ENCODE results near the gene PLA2G7. TPM values are rescaled to one million over a fixed set of nuclear protein-coding genes. Genes with fewer than 3 reads are reported as not detected.

PLA2G7 gene
- total RNA-seq, 1 donor from 2014 or later, result 0.48 TPM

- TF ChIP-seq EZH2 (IDR thresholded peaks at IDR 0.05; ENCODE audit: insufficient read depth, low read length), result no peak
- no peak for TF ChIP-seq CTCF (IDR thresholded peaks at IDR 0.05; ENCODE audit: insufficient read depth, low read depth, low read length)
- no peaks in the 10 kb centered on the region for H3K4me1 ChIP-seq (ENCODE audit: insufficient read depth, low read length)
- H3K9ac ChIP-seq (ENCODE audit: low read length), result no peak overlapping the region
- Mint-ChIP-seq H3K27me3 (ENCODE audit: low read depth, unreplicated experiment) (peaks cover 15% of the 10 kb centered on the region), H3K4me3 (ENCODE audit: unreplicated experiment) (no peak overlapping the region), H3K36me3 (ENCODE audit: low read depth, unreplicated experiment) (no peaks in the 10 kb centered on the region), H3K4me1 (ENCODE audit: low read depth, unreplicated experiment) (no peaks in the 10 kb centered on the region), H3K27ac (ENCODE audit: unreplicated experiment) (no peak overlapping the region), H3K9me3 (ENCODE audit: unreplicated experiment) (peaks cover 5% of the 10 kb centered on the region)
- H3K27ac ChIP-seq (ENCODE audit: low read depth, low read length), result no peak overlapping the region
- H4K20me1 ChIP-seq (ENCODE audit: insufficient read depth, low read length), result no peaks in the 10 kb centered on the region
- FAIRE-seq (no peak), DNase-seq (ENCODE audit: low read depth) (no peak)
- H3K9me3 ChIP-seq (ENCODE audit: insufficient read depth, low read depth, low read length), result peaks cover 3% of the 10 kb centered on the region
- no peak overlapping the region for H3K4me2 ChIP-seq (ENCODE audit: low read length)
- no peak overlapping the region for H2AFZ ChIP-seq (ENCODE audit: low read depth, low read length)
- H3K79me2 ChIP-seq (ENCODE audit: insufficient read depth, low read length), result no peaks in the 10 kb centered on the region
- H3K27me3 ChIP-seq (ENCODE audit: insufficient read depth, low read length), result peaks cover 2% of the 10 kb centered on the region
- H3K36me3 ChIP-seq (ENCODE audit: insufficient read depth, low read length), result no peaks in the 10 kb centered on the region
- H3K4me3 ChIP-seq (ENCODE audit: insufficient read depth, low read depth, low read length), result no peak overlapping the region
Measured at GRCh38 chr6:46743425-46744158, 8.4 kb upstream of the PLA2G7 start.

DNA sequence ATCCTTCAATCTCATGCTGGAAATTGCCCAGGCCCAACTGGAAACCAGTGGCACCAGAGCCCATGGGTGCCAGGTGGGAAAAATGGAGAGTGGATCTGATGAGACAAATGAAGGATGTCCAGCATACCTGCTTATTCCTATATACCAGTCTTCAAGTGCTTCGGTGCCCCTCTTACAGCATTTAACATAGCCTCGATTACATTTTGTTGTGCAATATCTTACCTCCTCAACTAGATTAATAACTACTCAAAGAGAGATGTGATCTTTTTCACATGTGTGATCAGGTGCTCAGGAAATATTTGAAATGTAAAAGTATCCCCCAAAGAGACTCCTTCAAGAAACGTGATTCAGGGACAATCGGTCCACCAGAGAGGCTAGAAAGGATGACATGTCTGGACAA lies 6.7 kb upstream of the PLA2G7 start:
- H3K27me3 ChIP-seq (ENCODE audit: insufficient read depth, low read length), result peaks cover 5% of the 10 kb centered on the region
- no peaks in the 10 kb centered on the region for H3K4me1 ChIP-seq (ENCODE audit: insufficient read depth, low read length)
- H2AFZ ChIP-seq (ENCODE audit: low read depth, low read length), result no peak overlapping the region
- no peaks in the 10 kb centered on the region for H3K36me3 Mint-ChIP-seq (ENCODE audit: low read depth, unreplicated experiment)
- no peak overlapping the region for H3K4me3 ChIP-seq (ENCODE audit: insufficient read depth, low read depth, low read length)
- H3K9me3 Mint-ChIP-seq (ENCODE audit: unreplicated experiment), result peaks cover 7% of the 10 kb centered on the region
- no peaks in the 10 kb centered on the region for H3K36me3 ChIP-seq (ENCODE audit: insufficient read depth, low read length)
- H3K4me3 Mint-ChIP-seq (ENCODE audit: unreplicated experiment), result no peak overlapping the region
- FAIRE-seq (no peak), DNase-seq (ENCODE audit: low read depth) (no peak)
- H3K4me2 ChIP-seq (ENCODE audit: low read length), result no peak overlapping the region
- no peak overlapping the region for H3K27ac ChIP-seq (ENCODE audit: low read depth, low read length)
- TF ChIP-seq CTCF (IDR thresholded peaks at IDR 0.05; ENCODE audit: insufficient read depth, low read depth, low read length), result no peak
- H4K20me1 ChIP-seq (ENCODE audit: insufficient read depth, low read length), result no peaks in the 10 kb centered on the region
- peaks cover 25% of the 10 kb centered on the region for H3K27me3 Mint-ChIP-seq (ENCODE audit: low read depth, unreplicated experiment)
- H3K27ac Mint-ChIP-seq (ENCODE audit: unreplicated experiment), result no peak overlapping the region
- H3K9ac ChIP-seq (ENCODE audit: low read length), result no peak overlapping the region
- H3K79me2 ChIP-seq (ENCODE audit: insufficient read depth, low read length), result no peaks in the 10 kb centered on the region
- no peaks in the 10 kb centered on the region for H3K4me1 Mint-ChIP-seq (ENCODE audit: low read depth, unreplicated experiment)
- H3K9me3 ChIP-seq (ENCODE audit: insufficient read depth, low read depth, low read length), result peaks cover 3% of the 10 kb centered on the region

DNA sequence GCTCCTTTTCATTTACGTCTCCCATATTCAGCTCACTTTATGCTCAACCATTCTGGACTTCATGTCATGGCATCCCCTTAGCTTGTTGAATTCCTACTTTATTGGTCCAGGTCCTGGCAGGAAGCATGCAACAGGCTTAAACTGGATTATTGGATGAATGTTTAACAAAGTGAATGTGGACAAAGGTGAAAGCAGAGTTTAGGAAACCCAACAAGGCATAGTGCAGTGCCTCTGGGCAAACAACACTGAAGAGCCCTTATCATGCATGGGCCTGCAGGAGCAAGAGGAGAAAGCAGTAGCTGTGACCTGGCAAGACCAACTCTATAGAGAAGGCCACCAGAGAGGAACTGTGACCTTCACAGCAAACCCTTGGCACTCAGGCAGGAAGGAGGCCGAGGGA lies 6.3 kb upstream of the PLA2G7 start:
- Histone ChIP-seq H3K9ac (ENCODE audit: low read length) (no peak overlapping the region), H3K4me1 (ENCODE audit: insufficient read depth, low read length) (no peaks in the 10 kb centered on the region), H3K36me3 (ENCODE audit: insufficient read depth, low read length) (no peaks in the 10 kb centered on the region), H3K4me2 (ENCODE audit: low read length) (no peak overlapping the region), H3K27me3 (ENCODE audit: insufficient read depth, low read length) (peaks cover 7% of the 10 kb centered on the region), H2AFZ (ENCODE audit: low read depth, low read length) (no peak overlapping the region), H3K27ac (ENCODE audit: low read depth, low read length) (no peak overlapping the region), H3K79me2 (ENCODE audit: insufficient read depth, low read length) (no peaks in the 10 kb centered on the region), H4K20me1 (ENCODE audit: insufficient read depth, low read length) (no peaks in the 10 kb centered on the region), H3K4me3 (ENCODE audit: insufficient read depth, low read depth, low read length) (no peak overlapping the region), H3K9me3 (ENCODE audit: insufficient read depth, low read depth, low read length) (peaks cover 3% of the 10 kb centered on the region)
- H3K4me3 Mint-ChIP-seq (ENCODE audit: unreplicated experiment), result no peak overlapping the region
- FAIRE-seq (no peak), DNase-seq (ENCODE audit: low read depth) (no peak)
- H3K9me3 Mint-ChIP-seq (ENCODE audit: unreplicated experiment), result peaks cover 7% of the 10 kb centered on the region
- H3K4me1 Mint-ChIP-seq (ENCODE audit: low read depth, unreplicated experiment), result no peaks in the 10 kb centered on the region
- H3K27ac Mint-ChIP-seq (ENCODE audit: unreplicated experiment), result no peak overlapping the region
- TF ChIP-seq EZH2 (IDR thresholded peaks at IDR 0.05; ENCODE audit: insufficient read depth, low read length), result no peak
- TF ChIP-seq CTCF (IDR thresholded peaks at IDR 0.05; ENCODE audit: insufficient read depth, low read depth, low read length), result no peak
- peaks cover 27% of the 10 kb centered on the region for H3K27me3 Mint-ChIP-seq (ENCODE audit: low read depth, unreplicated experiment)
- H3K36me3 Mint-ChIP-seq (ENCODE audit: low read depth, unreplicated experiment), result no peaks in the 10 kb centered on the region

Measured in astrocyte (in vitro differentiated cells and primary cell).